Measurements from ENCODE around the gene EGR4.
"Not testable (repeated sequence)": the region's sequence is repeated elsewhere in the genome, so short reads cannot be mapped to it uniquely, and the experiment has no call there.

The EGR4 gene

DNA sequence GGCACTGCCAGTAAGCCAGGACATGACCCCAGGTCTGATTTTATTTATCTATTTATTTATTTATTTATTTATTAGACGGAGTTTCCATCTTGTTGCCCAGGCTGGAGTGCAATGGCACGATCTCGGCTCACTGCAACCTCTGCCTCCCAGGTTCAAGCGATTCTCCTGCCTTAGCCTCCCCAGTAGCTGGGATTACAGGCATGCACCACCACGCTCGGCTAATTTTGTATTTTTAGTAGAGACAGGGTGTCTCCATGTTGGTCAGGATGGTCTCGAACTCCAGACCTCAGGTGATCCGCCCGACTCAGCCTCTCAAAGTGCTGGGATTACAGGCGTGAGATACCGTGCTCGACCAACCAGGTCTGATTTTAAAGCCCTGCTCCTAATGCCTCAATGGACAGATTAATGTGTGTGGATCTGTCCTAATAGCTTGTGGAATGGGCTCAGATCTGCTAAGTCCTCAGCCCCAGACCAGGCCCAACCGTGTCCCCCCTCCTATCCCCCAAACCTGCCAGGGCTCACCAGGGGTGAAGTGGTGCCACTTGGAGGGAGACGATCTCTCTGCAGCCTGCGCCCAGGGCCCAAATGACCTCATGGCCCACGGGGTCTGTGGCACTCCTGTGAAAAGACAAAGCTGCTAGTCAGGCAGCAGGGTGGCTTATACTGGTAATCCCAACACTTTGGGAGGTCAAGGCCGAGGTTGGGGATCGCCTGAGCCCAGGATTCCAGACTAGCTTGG is 30.5 kb downstream of the EGR4 start:
- not testable (repeated sequence) for DNase-seq

DNA sequence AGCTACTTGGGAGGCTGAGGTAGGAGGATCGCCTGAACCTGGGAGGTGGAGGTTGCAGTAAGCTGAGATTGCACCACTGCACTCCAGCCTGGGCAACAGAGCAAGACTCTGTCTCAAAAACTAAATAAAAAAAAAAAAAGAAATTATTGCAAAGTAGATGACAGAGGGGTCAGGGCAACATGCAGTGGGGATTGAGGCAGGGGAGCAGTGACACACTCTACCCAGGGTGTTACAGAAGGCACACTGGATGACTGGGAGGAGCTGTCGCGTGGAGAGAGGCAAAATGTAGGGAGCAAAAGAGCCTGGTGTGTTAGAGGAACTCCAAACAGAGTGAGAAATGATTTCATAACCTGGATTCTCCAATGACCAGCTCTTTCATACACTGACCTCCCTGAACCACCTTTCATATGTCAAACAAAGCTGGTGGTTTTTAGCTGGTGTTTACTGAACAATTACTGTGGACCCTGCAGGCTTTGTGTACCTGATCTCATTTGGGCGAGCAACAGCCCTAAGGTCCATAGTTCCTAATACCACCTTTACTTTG is 31.2 kb downstream of the EGR4 start:
- no peak for DNase-seq

DNA sequence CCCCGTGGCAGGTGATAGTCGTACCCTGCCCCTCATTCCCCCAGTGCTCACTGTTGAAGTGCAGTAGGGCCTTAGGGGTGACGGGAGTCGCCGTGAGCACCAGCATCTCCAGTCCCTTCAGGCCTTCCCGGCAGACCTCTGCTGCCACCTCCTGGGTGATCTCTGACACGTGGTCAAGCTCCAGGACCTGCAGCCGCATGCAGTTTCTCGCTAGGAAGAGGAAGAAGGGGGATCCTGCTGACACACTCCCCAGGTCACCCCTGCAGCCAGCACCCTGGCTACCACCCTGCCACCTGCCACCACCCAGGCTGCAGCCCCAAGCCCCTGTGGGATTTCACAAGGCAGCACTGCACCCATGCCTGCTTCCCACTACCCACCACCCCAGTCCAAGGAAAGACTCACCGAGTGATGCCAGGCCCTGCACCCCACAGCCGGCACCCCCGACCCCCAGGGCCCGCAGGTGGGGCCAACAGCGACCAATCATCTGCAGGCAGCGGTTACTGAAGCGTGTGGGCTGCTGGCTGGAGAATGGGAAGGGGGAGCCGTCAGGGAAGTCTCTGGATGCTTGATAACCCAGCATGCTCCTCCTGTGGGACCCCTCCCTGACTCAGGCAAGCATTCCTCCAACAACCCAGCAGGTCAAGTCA is 32.9 kb downstream of the EGR4 start:
- DNase-seq: no peak

DNA sequence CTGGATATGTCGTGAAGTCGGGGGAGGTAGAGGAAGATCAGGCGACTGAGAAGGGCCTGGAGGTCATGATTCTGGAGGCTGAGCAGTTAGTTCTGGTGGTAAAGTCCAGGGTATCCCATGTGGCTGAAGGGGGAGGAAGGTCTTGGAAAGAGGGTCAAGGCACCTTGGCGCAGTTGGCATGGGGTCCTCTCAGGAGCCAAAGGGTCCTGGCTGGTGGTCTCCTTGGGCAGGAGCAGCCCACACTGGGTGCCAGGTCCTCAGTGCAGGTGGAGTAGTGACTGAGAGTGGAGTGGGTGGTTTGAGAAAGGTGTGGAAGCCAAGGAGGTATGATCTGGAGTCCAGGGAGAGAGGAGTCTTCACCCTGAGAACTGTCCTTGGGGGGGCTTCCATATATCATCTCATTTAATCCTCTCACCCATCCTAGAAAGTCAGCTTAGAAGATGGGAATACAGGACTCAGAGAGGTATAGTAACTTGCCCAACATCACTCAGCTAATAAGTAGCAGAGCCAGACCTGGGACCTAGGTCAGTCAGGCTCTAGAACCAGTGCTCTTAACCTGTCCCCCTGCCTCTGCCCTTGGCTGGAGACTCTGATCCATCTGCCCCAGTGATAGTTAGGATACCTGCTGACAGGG is 33.5 kb downstream of the EGR4 start:
- DNase-seq: no peak

DNA sequence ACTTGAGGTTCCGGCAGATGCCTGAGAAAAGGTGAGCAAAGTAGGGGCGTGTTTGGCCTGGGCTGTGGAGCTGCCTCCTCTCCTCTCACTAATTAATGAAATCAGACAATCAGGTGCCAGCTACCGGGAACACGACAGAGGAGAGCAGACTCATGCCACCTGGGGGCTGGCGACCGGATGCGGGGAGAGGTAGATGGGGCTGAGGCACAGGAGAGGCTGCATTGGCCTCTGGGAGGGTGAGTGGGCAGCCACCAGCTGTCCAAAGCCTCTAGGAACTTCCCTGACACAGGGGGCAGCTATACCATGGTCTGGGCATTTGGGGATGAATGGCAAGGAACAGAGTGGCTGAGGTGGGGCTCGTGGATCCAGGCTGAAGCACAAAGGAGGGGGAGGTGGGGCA is 34.1 kb downstream of the EGR4 start:
- no peak for DNase-seq

DNA sequence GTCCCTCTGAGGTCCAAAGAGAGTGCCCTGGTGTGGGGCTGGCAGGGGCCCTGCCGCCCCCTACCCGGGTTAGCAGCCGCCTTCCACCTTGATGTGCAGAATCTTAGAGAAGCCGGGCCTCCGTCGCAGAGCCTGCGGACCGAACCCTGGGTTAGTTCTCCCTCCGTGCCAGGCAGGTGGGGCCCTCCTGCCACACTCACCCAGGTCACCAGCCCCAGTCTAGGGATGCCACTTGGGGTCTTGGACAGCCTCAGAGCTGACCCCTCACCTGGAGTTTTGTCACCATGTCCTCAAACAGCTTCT is 34.5 kb downstream of the EGR4 start:
- DNase-seq: no peak

DNA sequence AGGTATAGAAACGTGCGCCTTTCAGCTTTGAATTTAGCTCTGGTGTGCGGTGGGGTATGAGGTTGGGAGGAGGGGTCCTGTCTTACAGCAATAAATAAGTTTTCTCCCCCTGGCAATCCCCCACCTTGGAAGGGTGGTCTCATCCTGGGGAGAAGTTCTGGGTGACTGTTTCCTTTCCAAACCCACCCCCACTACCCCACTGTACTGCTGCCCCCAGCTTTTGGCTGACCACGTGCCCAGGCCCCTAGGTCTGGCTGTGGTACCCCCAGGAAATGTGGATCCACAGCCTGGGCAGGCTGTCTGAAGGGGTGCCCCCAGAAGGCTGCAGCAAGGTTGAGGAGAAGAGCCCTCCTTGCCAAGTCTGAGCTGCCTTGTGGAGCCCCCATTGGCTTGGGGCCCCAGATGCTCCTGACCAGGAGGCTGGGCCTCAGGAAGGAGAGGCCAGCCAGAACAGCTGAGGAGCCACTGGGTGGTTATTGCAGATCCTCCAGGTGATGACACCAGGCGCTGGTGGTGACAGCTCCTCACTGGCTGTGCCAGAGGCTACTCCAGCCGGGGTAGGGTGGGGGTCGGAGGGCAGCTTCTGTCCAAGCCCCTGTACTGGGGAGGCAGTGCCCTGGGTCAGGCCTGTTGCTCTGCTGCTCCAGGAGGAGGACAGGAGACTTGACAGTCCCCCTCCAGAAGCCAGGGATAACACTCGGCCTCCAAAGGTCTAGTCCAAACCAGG is 35.0 kb downstream of the EGR4 start:
- DNase-seq: no peak

DNA sequence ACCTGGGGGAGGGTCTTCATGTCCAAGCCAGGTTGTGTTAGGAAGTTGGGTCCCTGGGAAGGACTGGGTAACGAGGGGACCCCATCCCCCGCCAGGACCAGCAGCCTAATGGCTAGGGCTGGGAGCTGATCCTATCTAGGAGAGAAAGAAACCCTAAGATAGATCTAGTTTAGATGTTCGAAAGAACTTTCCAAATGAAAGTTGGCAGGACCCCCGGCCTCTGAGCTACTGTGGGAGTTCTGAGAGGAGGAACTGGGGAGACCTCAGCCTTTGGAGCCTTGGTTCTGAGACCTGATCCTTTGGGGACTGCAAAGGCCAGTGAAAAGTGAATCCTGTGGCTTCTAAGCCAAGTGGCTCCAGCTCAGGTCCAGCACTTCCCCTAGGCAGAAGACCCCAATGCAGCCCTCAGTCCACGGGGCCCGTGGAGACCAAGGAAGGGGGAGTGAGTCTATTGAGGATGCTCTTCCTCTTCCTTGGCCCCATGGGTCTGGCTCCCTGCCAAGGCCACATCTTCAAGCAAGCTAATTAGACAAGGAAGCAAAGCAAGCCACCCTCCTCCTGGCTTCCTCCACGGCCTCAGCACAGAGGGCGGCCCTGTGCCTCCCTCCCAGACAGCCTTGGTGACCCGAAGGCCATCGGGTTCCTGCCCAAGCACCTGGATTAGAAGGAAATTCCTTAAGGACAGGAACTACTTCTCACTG is 35.8 kb downstream of the EGR4 start:
- DNase-seq: no peak

DNA sequence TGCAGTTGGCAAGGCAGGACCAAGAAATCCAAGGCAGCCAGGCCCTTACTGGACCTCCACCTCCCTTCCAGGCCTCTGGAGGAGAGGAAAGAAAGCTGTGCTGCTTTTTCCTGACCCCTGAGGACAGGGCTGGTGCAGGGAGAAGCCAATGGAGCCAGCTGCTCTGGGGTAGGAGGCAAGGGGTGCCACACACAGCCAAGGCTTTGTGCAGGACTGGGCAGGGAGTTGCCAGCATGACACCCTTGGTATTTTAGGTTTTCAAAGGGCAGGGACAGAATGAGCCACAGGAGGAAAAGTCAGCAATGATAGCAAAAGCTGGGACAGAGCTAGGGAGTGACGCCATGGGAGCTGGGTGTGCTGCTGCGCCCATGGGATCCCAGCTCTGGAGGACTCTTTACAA is 36.3 kb downstream of the EGR4 start:
- no peak for DNase-seq

DNA sequence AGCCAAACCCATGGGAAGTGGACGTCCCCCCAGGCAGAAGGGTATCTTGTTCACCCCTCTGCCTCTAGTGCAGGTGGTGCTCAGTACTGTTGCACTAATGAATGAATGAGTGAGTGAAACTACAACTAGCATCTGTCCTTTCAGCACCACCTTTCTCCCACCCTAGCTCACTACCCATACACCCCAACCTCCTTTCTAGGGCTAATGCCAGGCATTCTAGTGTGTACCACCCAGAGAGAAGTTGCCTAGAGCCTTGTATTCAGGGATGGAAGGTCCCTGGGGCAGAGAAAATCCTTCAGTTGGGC is 36.8 kb downstream of the EGR4 start:
- DNase-seq: no peak

DNA sequence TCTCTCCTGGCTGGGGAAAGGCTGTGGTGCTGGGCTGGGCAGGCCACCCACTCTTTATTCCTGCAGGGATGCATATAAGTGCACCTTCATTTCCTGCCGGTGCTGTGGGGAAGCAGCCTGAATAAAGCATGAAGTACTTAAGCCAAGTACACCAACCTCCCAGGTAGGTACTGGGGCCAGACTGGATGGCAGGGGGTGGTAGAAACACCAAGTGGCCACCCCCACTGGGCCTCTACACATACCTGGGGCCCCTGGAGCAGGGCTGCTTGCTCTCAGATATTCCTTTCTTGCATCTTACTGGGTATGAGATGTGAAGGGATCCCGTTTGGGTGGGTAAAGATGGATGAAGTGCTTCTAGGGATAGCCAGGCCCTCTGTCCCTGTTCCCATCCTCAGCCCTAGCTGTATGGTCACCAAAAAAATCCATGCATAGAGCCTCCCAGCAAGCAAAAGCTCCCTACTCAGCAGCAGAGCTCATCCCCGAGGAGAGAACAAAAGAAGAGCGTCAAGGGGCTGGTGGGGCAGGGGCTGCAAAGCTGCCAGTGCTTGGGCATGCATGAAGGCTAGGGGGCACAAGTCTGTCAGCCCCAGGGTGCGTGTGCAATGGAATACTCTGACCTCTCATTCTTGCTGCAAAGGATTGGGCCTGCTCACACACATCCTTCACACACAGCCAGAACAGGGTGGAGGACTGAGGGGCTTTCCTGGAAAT is 37.3 kb downstream of the EGR4 start:
- DNase-seq: no peak

DNA sequence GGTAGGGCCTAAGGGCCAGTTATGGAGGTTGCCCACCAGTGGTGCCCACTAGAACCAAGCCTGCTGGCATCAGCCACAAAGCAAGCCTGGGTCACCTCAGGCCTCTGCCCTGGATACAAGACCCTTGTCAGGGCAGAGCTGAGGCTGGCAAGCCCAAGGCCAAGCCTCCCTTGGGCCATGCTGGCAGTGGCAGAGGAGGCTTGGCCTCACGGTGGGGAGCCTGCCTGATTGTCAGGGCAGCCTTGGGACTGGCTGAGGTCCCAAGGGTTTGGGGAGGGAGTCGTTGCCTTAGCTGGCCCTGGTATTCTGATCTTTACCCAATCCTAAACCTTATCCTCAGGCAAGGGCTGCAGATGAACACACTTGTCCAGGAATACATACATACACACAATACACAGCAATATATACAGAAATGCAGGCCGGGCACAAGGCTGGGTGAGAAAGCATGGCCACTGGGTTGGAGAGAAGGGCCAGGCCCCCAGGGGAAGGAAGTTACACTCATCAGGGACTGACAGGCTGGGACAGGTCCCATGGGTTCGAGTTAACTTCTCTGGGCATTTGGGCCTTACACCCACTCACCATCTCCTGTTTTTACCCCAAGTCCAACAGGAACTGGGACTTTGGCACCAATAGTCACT is 38.2 kb downstream of the EGR4 start:
- DNase-seq: no peak

DNA sequence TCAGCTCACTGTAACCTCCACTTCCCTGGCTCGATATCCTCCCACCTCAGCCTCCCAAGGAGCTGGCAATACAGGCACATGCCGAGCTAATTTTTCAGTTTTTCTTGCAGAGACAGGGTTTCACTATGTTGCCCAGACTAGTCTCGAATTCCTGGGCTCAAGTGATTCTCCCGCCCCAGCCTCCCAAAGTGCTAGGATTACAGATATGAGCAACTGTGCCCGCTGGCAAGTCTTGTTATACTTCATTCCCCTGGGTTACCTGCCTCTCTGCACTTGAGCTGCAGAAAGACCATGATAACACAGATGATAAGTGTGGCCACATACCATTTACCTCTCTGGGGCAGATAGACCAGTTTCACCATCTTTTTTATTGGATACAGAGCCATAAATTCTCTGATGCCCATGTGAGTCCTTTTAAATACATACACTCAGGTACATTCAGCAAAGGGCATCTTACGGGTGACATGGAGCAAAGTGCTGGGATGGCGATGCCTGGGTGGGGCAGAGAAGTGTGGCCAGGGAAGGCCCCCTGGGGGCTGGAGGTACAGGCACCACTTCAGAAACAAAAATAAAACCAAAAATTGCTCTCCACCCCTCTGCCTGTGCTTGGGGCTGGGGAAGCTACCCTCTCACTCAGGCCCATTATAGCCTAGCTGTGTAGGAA is 38.9 kb downstream of the EGR4 start:
- no peak for DNase-seq

DNA sequence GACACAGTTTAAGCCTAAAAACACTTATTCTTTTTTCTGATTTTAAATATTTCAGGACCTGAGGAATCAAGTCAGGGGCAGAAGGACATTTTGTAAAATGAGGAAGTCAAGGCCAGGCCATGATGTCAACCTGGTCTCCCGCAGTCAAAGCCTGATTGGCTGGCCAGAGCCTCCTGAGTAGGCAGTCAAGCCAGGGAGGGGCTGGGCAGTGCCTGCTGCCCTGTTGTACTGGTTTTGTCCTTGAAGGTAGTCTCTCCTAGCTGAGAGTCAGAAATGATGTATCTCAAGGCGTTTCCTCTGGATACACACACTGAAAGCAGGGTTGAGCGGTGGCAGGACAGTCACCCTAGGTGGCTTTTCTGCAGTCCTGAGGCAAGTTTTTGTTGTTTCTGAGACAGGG is 39.4 kb downstream of the EGR4 start:
- DNase-seq: no peak

DNA sequence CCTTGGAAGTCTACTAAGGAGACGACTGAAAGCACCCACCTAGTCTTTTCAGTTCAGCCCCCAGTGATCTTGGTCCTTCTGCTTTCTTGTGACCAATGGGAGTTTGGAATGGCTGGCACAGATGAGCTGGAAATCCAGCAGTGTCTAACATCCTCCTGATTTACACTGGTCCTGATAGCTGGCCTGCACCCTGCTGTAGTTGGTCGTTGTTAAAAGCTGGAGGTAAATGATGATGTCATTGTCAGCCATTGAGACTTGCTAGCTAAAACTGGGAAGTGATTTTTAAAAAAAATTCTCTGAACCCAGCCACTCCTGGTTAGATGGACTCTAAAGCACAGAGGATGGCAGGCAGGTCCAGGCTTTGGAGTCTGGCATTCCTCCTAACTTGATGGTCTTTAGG is 39.9 kb downstream of the EGR4 start:
- no peak for DNase-seq

DNA sequence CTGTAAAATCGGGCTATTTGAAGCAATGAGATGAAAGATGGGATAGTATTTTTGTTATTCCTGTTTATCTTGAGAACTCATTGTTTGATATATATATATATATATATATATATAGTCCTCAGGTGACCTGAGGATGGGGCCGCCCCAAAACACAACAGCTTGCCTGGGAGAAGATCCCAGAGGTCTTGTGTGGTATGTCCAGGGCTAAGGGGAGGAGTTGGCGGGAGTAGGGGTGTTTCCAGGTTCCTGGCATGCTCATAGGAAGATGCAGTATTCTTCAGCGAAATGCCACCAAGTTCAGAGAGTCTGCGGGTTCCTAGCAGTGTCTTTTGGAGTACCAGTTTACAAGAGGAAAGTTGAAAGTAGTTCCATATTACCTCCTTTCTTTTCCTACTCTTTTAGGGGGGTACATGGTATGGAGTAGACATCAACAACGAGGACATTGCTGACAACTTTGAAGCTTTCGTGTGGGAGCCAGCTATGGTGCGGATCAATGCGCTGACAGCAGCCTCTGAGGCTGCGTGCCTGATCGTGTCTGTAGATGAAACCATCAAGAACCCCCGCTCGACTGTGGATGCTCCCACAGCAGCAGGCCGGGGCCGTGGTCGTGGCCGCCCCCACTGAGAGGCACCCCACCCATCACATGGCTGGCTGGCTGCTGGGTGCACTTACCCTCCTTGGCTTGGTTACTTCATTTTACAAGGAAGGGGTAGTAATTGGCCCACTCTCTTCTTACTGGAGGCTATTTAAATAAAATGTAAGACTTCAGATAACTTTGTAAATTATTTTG is 40.9 kb downstream of the EGR4 start:
- DNase-seq: no peak

DNA sequence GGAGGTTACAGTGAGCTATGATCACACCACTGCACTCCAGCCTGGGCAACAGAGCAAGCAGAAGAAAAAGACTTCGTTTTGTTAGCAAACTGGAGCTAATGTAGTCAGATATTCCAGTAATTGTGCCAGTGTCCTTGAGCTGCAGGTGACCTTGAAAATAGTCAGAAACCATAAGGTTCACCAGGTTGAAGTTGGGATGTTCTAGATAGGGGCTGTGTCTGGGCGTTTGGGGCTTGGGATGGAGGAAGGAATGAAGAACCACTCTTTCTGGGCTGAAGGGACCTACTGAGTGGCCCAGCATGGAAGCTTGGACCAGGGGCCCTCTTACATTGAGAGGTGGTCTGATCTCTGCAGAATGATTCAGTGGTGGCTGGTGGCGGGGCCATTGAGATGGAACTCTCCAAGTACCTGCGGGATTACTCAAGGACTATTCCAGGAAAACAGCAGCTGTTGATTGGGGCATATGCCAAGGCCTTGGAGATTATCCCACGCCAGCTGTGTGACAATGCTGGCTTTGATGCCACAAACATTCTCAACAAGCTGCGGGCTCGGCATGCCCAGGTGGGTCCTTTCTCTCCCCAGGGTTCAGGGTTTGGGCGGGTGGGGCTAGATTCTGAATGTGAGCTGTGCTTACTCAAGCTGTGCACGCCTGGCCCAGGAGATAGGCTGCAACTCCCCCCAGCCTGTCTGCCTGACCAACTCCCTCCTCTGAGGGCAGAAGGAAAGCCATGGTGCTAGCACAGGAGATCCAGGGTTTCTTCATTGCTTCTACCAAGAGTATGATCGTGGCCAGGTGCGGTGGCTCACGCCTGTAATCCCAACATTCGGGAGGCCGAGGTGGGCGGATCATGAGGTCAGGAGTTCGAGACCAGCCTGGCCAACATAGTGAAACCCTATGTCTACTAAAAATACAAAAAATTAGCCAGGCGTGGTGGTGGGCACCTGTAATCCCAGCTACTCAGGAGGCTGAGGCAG is 42.2 kb downstream of the EGR4 start:
- DNase-seq: peak; percentile 46

DNA sequence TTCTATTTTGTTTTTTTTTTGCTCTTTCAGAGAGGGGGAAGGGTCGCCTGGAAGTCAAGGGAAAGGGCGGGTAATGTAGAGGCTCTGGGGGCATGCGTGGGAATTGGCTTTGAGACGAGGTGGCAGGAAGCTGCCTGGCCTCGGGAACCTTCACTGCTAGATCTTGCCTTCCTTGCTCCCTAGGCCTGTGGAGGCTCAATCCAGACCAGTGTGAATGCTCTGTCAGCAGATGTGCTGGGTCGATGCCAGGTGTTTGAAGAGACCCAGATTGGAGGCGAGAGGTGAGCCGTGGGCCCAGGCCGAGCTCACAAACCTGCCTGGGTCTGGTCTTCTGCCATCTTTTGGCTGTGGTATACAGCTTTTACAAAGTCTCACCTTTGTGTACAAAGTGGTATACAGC is 43.7 kb downstream of the EGR4 start:
- DNase-seq: no peak

DNA sequence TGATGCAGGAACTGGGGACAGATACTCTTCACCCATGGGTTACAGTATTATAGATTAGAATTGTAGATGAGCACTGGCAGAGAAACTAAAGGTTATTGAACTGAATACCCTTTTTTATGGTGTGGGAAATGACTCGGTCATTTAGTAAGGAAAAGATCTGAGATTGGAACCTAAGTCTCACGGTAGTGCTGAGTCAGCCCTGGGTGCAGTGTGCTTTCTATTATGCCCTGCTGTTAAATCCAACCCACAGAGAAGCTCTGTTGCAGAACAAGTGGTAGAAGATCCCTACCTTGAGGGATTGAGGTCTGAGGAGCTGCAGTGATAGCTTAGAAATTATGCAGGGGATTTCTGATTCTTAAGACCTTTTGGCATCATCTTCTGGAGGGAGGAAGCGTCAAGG is 46.5 kb downstream of the EGR4 start:
- DNase-seq: no peak

All from NCI-H2171 (cell line).